HL-60 (cell line): ENCODE measurements around the gene DPH2.

ENCODE experiments used
- DNase-seq, 2 experiments: peaks; one replicate each; pipeline ENCODE4 v3.0.0-alpha.2; 2010 to 2020; ENCODE audit warnings: low read depth in 1 of 2, low spot score in 1 of 2
- H3K27ac ChIP-seq: fragments of 250-450 bp; sonication (Bioruptor Pico); replicated peaks from 2 replicates; pipeline ENCODE4 v1.5.1; 2020; ENCODE audit warnings: mild to moderate bottlenecking, moderate library complexity
- H3K27me3 ChIP-seq: fragments of 250-450 bp; sonication (Bioruptor Pico); 2 replicates; pipeline ENCODE4 v1.5.1; 2021; ENCODE audit warnings: mild to moderate bottlenecking, moderate library complexity; ENCODE audit not compliant: insufficient read depth, poor library complexity, severe bottlenecking
- H3K4me3 ChIP-seq: replicated peaks from 2 replicates; pipeline ENCODE4 v1.5.1; 2011; ENCODE audit warnings: mild to moderate bottlenecking, control low read depth, low read length; ENCODE audit not compliant: insufficient read depth
- GABPA ChIP-seq: IDR thresholded peaks from 2 replicates; pipeline ENCODE4 v1.6.1; 2012; ENCODE audit warnings: low read depth
- POLR2AphosphoS5 ChIP-seq: IDR thresholded peaks from 2 replicates; pipeline ENCODE4 v1.6.1; 2012; ENCODE audit warnings: low read depth
- SPI1 ChIP-seq: IDR thresholded peaks from 2 replicates; pipeline ENCODE4 v1.6.1; 2012; ENCODE audit warnings: low read depth, mild to moderate bottlenecking, borderline replicate concordance
- TF ChIP-seq, protein P1 (sequence below): IDR thresholded peaks from one replicate; pipeline ENCODE4 v1.5.1; 2011; ENCODE audit warnings: low read length, control low read depth, inconsistent platforms; ENCODE audit not compliant: insufficient read depth
- TF ChIP-seq, protein P2 (sequence below): IDR thresholded peaks from 2 replicates; pipeline ENCODE4 v1.6.1; 2012; ENCODE audit warnings: low read depth; ENCODE audit not compliant: insufficient replicate concordance

The DPH2 gene

DNA sequence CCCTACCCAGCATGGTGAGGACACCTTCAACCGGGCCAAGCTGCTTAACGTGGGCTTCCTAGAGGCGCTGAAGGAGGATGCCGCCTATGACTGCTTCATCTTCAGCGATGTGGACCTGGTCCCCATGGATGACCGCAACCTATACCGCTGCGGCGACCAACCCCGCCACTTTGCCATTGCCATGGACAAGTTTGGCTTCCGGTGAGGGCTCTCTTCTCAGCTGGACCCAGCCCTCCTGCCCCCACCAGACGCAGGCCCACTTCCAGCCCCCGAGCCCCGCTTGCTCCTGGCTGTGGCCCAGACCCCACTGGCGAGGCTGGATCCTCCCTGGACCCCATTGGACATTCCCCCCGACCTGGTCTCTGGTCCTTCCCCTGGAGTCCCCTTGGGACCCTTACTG, 15.0 kb downstream of the DPH2 start:
- Histone ChIP-seq H3K27ac (no peak overlapping the region), H3K27me3 (no peaks in the 10 kb centered on the region), H3K4me3 (no peak overlapping the region)
- TF ChIP-seq SPI1, result no peak
- no peak for TF ChIP-seq POLR2AphosphoS5
- TF ChIP-seq, protein P1, sequence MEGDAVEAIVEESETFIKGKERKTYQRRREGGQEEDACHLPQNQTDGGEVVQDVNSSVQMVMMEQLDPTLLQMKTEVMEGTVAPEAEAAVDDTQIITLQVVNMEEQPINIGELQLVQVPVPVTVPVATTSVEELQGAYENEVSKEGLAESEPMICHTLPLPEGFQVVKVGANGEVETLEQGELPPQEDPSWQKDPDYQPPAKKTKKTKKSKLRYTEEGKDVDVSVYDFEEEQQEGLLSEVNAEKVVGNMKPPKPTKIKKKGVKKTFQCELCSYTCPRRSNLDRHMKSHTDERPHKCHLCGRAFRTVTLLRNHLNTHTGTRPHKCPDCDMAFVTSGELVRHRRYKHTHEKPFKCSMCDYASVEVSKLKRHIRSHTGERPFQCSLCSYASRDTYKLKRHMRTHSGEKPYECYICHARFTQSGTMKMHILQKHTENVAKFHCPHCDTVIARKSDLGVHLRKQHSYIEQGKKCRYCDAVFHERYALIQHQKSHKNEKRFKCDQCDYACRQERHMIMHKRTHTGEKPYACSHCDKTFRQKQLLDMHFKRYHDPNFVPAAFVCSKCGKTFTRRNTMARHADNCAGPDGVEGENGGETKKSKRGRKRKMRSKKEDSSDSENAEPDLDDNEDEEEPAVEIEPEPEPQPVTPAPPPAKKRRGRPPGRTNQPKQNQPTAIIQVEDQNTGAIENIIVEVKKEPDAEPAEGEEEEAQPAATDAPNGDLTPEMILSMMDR, result no peak
- TF ChIP-seq, protein P2, sequence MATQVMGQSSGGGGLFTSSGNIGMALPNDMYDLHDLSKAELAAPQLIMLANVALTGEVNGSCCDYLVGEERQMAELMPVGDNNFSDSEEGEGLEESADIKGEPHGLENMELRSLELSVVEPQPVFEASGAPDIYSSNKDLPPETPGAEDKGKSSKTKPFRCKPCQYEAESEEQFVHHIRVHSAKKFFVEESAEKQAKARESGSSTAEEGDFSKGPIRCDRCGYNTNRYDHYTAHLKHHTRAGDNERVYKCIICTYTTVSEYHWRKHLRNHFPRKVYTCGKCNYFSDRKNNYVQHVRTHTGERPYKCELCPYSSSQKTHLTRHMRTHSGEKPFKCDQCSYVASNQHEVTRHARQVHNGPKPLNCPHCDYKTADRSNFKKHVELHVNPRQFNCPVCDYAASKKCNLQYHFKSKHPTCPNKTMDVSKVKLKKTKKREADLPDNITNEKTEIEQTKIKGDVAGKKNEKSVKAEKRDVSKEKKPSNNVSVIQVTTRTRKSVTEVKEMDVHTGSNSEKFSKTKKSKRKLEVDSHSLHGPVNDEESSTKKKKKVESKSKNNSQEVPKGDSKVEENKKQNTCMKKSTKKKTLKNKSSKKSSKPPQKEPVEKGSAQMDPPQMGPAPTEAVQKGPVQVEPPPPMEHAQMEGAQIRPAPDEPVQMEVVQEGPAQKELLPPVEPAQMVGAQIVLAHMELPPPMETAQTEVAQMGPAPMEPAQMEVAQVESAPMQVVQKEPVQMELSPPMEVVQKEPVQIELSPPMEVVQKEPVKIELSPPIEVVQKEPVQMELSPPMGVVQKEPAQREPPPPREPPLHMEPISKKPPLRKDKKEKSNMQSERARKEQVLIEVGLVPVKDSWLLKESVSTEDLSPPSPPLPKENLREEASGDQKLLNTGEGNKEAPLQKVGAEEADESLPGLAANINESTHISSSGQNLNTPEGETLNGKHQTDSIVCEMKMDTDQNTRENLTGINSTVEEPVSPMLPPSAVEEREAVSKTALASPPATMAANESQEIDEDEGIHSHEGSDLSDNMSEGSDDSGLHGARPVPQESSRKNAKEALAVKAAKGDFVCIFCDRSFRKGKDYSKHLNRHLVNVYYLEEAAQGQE, result no peak
- no peak for TF ChIP-seq GABPA
- DNase-seq, result no peak

- H3K4me3 ChIP-seq, result no peak overlapping the region
- H3K27me3 ChIP-seq, result no peaks in the 10 kb centered on the region
- DNase-seq, result no peak
- TF ChIP-seq SPI1 (no peak), POLR2AphosphoS5 (no peak), GABPA (no peak)
- TF ChIP-seq, protein P1, result no peak
- TF ChIP-seq, protein P2, result no peak
- no peak overlapping the region for H3K27ac ChIP-seq
Measured at GRCh38 chr1:43985984-43986595, 16.3 kb downstream of the DPH2 start.

- Histone ChIP-seq H3K27ac (no peak overlapping the region), H3K27me3 (no peaks in the 10 kb centered on the region), H3K4me3 (no peak overlapping the region)
- TF ChIP-seq POLR2AphosphoS5, result no peak
- TF ChIP-seq GABPA, result no peak
- TF ChIP-seq, protein P1, result no peak
- TF ChIP-seq, protein P2, result no peak
- TF ChIP-seq SPI1, result no peak
- no peak for DNase-seq
Measured at GRCh38 chr1:43986712-43987111, 16.9 kb downstream of the DPH2 start.
